HG03565 (cell line): Measurements from ENCODE around the gene C2CD4D.

Experiments used
- ATAC-seq: cut with Tn5 transposase; IDR thresholded peaks from one replicate; pipeline ENCODE4 v1.9.1; 2021; ENCODE audit warnings: mild to moderate bottlenecking, moderate library complexity; ENCODE audit not compliant: unreplicated experiment

The C2CD4D gene

GRCh38 chr1:151815716-151816327 is 23.8 kb downstream of the C2CD4D start:
- ATAC-seq = no peak

GRCh38 chr1:151814971-151815545 is 24.6 kb downstream of the C2CD4D start:
- no peak for ATAC-seq

- no peak for ATAC-seq
Observed at GRCh38 chr1:151814426-151814825, 25.2 kb downstream of the C2CD4D start.

DNA sequence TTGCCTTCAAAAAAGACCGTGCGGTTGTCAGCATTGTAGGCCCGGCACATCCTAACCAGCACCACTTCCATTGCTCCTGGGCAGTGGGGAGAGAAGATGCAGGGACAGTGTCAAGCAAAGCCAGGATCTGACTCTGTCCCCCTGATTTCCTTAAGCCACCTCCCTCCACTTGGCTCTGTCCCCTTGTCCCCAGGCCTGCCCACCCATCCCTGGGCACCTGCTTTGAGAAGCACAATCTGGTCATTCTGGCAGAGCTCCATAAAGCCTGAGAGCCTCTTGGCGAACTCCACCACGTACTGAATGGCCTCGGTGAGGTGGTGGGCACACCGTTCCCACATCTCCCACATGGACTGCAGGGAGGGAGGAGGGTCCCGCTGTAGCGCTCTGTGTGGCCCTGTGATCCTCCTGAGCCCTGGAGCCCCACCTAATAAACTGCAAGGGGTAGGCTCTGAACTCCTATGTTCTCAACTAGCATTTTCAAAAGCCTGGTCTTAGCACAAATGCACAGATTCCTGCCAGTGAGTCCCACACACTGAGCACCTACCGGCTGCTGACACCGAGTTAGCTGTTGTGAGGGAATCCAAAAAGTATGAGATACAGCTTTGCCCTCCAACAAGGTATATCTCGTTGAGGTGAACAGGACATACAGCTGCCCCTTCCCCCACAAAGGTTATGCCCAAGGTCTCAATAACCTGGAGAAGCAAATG is 26.2 kb downstream of the C2CD4D start:
- no peak for ATAC-seq

DNA sequence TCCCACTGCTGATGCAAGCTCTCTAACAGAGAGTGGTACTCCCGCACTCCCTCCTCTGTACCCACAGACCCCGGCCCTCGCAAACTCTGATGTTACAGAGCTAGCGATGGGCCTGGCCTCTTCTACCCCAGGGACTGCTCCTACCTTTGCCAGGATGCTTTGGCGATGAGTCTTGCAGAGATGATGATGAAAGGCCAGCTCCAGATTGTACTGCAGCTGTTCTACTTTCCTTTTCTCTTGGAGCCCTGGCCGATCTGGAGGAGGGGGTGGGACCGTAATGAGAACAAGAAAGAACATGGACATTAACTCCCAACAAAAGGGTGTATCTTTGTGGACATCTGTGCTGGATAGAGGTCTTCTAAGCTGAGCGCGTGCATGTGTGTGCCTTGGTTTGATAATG is 28.4 kb downstream of the C2CD4D start:
- no peak for ATAC-seq

- no peak for ATAC-seq
Observed at GRCh38 chr1:151809985-151810556, 29.5 kb downstream of the C2CD4D start.

DNA sequence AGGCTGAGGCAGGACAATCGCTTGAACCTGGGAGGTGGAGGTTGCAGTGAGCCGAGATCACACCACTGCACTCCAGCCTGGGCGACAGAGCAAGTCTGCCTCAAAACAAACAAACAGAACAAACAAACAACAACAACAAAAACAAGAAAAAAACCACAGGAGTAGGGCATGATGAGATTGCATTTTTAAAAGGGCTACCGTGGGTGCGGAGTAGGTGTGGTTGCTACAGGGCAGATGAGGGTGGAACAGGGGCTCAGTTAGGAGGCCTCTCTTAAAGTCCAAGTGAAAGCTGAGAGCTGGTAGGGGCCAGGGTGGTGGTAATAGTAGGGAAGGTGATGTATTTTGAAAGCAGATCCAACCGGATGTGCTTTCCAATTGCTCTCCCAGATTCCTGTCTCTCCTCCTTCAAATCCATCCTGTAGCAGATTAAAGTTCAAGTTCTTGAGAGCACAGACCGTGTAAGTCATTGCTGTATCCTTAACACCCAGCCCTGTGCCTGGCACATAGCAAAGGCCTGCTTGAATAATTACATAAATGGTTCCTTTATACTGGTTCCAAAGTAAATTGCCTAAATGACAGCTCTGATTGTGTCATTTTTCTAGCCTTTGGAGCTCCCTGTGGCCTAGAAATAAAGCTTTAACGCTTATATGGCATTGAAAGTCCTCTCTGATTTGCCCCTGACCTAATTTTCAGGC is 30.2 kb downstream of the C2CD4D start:
- ATAC-seq = no peak

- no peak for ATAC-seq
Observed at GRCh38 chr1:151807766-151808165, 31.9 kb downstream of the C2CD4D start.

DNA sequence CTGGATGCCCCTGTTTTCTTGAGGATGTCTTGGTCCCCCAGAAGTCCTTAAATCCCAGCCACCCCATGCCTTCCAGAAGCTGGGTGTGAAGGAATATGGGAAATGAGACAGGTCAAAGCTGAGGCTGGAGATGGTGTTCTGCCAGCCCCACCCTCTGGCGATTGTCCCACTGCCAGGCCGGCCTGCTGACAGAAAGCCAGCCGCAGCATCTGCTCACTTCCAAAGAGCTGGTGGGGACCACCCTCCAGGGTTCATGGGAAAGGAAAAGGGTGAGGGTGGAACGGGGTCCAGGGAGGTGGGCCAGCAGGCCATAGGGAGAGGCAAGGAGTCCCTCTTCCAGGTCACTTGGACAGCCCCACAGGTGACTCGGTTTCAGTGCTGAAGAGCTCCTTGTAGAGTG is 32.5 kb downstream of the C2CD4D start:
- no peak for ATAC-seq

DNA sequence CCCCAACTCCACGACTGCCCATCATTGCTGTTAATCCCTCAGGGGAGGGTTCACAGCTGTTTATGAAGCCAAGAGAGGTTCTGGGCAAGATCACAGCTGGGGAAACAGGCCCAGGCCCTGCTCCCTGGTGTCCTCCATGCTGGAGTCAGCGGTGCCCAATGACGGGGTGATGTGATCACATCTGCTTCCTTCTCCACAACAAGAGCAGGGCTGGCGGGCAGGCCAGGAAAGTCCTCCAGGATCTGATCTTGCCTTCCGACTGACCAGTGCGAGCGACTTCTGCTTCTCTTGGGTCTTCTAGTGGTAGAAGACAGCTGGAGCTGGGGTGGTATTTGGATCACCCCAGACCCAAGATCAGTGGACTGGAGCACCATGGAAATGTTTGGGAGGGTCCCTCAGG is 33.5 kb downstream of the C2CD4D start:
- ATAC-seq = no peak

DNA sequence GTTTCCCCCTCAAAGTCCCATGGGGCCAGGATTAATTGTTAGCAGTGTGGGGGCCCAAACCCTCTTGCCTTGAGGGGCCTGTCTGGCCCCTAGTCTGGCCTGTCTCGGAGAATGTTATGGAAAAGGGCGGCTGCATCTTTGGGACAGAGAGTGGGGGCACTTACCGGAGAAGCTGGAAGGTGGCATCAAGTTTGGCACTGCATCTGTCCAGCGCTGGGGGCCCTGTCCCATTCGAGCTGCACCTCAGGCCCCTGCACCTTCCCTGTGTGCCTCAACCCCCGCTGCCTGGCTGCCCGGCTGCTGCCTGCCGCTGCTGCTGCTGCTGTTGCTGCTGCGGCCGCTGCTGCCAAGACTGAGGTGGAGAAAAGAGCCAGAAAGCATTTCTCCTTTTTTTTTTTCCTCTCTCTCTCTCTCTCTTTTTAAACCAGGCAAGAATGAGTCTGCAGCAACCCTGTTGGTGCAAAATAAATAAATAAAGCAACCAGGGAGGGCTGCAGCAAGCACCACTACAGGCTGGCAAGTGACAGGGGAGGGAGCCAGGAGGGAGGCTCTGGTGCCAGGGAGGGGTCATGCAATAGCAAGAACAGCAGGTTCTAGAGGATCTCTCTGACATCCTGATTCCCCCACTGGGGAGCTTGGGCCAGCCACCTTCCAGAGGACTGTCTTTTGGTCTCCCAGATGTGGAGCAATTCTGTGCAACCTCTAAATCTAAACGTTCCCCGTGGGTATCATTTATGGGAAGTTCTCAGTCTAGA is 34.4 kb downstream of the C2CD4D start, which contains the start of gene LINGO4:
Gene LINGO4, minus strand, starts transcription at position 354 of the 755 bp plus-strand sequence. CDS start 2,715 bp downstream, outside the sequence.
- ATAC-seq = no peak

- ATAC-seq = no peak
Observed at GRCh38 chr1:151803915-151804314, 35.7 kb downstream of the C2CD4D start.

DNA sequence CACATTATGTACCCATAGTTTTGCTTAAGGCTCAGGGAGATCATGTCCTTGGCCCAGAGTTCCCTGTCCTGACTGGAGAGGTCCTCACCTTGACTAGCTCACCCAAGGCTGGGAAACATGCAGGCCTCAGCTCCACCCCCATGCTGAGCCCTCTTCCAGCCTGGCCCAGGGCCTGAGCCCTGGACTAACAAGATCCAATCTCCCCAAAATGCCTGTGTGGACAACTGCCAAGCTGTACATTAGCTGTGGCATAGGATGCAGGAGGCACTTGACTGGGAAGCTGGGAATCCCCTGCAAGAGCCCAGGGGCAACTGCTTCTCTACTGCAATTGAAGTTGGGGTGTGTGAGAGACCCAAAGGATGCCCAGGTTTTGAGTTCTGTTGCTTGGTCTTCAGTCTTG is 36.5 kb downstream of the C2CD4D start:
- ATAC-seq = no peak

DNA sequence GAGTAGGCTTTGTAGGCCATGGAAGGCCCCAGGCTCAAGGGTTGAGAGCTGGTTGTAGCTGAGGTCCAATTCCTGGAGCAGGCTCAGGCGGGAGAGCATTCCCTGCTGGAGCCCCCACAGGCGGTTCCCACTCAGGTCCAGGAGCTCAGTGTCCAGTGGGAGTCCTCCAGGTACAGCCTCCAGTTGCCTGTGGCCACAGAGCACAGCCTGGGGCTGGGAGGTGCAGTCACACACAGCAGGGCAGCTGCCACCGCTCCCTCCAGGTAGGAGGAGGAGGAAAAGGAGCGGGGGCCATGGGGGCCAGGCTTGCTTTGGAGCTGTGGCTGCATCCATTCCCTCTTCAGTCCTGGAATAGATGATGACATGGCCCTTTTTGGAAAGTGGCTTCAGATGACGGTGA is 37.2 kb downstream of the C2CD4D start:
- ATAC-seq = no peak

- ATAC-seq = no peak
Observed at GRCh38 chr1:151801846-151802245, 37.8 kb downstream of the C2CD4D start.

DNA sequence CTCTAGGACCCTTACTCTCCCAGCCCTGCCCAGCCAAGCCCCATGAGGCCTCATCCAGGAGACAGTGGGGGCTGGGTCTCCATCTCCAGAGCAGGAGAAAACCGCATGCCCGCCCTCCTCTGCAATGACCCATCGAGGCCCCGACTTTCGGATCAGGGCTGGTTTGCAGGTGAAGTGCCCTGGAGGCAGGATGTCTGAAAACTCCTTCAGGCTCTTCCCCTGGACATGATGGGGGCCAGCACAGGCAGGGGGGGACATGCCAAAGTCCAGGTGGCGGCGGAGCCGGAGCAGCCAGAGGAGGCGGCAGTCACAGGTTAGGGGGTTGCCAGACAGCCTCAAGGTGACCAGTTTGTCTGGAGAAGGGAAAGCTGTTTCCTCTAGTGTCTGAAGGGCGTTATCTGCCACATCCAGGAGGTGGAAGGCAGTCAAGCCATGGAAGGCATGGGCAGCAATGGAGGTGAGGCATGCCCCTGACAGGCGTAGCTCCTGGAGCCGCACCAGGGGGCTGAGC is 38.3 kb downstream of the C2CD4D start:
- ATAC-seq = no peak

DNA sequence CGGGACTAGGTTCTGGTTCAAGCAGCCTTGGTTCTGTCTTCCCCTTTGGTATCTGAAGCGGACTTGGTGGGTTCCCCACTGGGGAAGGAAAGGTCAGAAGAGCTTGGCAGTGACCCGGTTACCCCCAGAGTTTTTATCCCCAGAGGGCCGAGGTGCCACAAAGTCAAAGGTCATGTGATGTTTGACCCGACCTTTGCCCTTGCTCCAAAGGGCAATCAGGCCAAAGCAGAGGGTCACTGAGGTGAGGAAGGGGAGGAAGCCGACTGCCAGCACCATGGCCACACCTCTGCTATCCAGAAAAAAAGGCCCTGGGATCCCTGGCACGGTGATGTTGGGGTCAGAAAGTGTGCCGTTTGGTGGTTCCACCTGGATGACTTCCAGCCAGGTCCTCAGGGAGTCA is 38.8 kb downstream of the C2CD4D start:
- ATAC-seq = no peak

- ATAC-seq = no peak
Observed at GRCh38 chr1:151799179-151800022, 40.2 kb downstream of the C2CD4D start.

GRCh38 chr1:151798571-151798970 is 41.0 kb downstream of the C2CD4D start:
- ATAC-seq = no peak
